Common myeloid progenitor, CD34-positive (primary cell): ENCODE results near the gene TUT1.

Experiments used
- CTCF ChIA-PET: fragments of 350-600 bp; sonication (Branson Sonifier 250); formaldehyde crosslinking; loops from one replicate; lab custom pipeline; 2021; ENCODE audit warnings: antibody characterized with exemption; lab: Charles Lee
- POLR2A ChIA-PET: fragments of 350-600 bp; sonication (Branson Sonifier 250); formaldehyde crosslinking; loops from one replicate; lab custom pipeline; 2021; ENCODE audit warnings: antibody characterized with exemption; lab: Charles Lee
- DNase-seq, 3 donors: peaks; one replicate each; pipeline versions ENCODE4 v3.0.0 to v3.0.0-alpha.2; 2013
- H3K27ac ChIP-seq, 2 experiments: 1 replicate in 1 of 2; 2 replicates in 1 of 2; pipeline ENCODE4 v1.7.0; 2013; ENCODE audit warnings: inconsistent platforms in 2 of 2, low read length in 2 of 2, mild to moderate bottlenecking in 2 of 2, low read depth in 1 of 2, moderate library complexity in 1 of 2; ENCODE audit not compliant: severe bottlenecking in 2 of 2, insufficient read depth in 1 of 2, poor library complexity in 1 of 2
- H3K27me3 ChIP-seq, 5 experiments: replicated peaks in 2 of 5; 1 replicate in 3 of 5; 2 replicates in 2 of 5; pipeline versions ENCODE4 v1.6.1 to v1.7.0; 2013; ENCODE audit warnings: low read length in 4 of 5, mild to moderate bottlenecking in 2 of 5, moderate library complexity in 2 of 5, inconsistent platforms in 1 of 5; ENCODE audit not compliant: insufficient read depth in 5 of 5, control insufficient read depth in 4 of 5
- H3K36me3 ChIP-seq, 4 experiments: 1 replicate in 2 of 4; 2 replicates in 2 of 4; pipeline versions ENCODE4 v1.6.1 to v1.7.0; 2013; ENCODE audit warnings: low read length in 3 of 4, control low read depth in 1 of 4, mild to moderate bottlenecking in 1 of 4; ENCODE audit not compliant: control insufficient read depth in 4 of 4, insufficient read depth in 4 of 4
- H3K4me1 ChIP-seq, 4 experiments: 1 replicate in 3 of 4; 2 replicates in 1 of 4; pipeline versions ENCODE4 v1.6.1 to v1.7.1; 2013; ENCODE audit warnings: low read length in 3 of 4, mild to moderate bottlenecking in 3 of 4, control low read depth in 1 of 4, inconsistent platforms in 1 of 4, moderate library complexity in 1 of 4; ENCODE audit not compliant: control insufficient read depth in 4 of 4, insufficient read depth in 4 of 4; ENCODE audit errors: control extremely low read depth in 1 of 4
- H3K4me3 ChIP-seq, 7 experiments: 1 replicate in 4 of 7; 2 replicates in 3 of 7; pipeline versions ENCODE4 v1.5.1 to v1.7.0; 2013; ENCODE audit warnings: mild to moderate bottlenecking in 7 of 7, low read length in 6 of 7, moderate library complexity in 6 of 7, inconsistent platforms in 2 of 7, low read depth in 2 of 7, control low read depth in 1 of 7; ENCODE audit not compliant: insufficient read depth in 4 of 7, control insufficient read depth in 1 of 7; ENCODE audit errors: extremely low read depth in 1 of 7
- H3K9me3 ChIP-seq, 5 experiments: 1 replicate in 4 of 5; 2 replicates in 1 of 5; pipeline versions ENCODE4 v1.6.1 to v1.7.1; 2013; ENCODE audit warnings: low read length in 4 of 5, mild to moderate bottlenecking in 2 of 5, inconsistent platforms in 1 of 5, low read depth in 1 of 5, moderate library complexity in 1 of 5; ENCODE audit not compliant: control insufficient read depth in 4 of 5, insufficient read depth in 2 of 5; ENCODE audit errors: control extremely low read depth in 1 of 5
- WGBS: methylation state at CpG from one replicate; pipeline ENCODE4 v1.1.5; 2013; ENCODE audit not compliant: insufficient coverage; 5-methylcytosine and 5-hydroxymethylcytosine counted together

TUT1 gene

GRCh38 chr11:62611705-62612365, 20.5 kb upstream of the TUT1 start:
- peaks cover 0 to 51% (median 36%) of the 10 kb centered on the region in 4 experiments for H3K4me1 ChIP-seq
- peak; percentile 70 to 87 (median 83) for DNase-seq

GRCh38 chr11:62610814-62611704, 19.7 kb upstream of the TUT1 start:
- DNase-seq = no peak
- ChIA-PET CTCF (interaction anchor here (0.7 to 5.2 kb wide), 16 partner anchors 9 to 101 kb away, joined by 3 to 62 read pairs (median 4); partner anchors contain the start of genes B3GAT3, C11orf98, CSKMT and INTS5), POLR2A (interaction anchor here (0.7 to 3.4 kb wide), 5 partner anchors 9 to 54 kb away, joined by 3 to 10 read pairs (median 4); partner anchors contain the start of genes B3GAT3, C11orf98, CSKMT and INTS5)
- Histone ChIP-seq H3K9me3 (no peaks in the 10 kb centered on the region), H3K27ac (peak overlapping the region; percentile 46 to 87), H3K27me3 (no peaks in the 10 kb centered on the region), H3K4me3 (peak overlapping the region; percentile 52 to 94 (median 79)), H3K4me1 (peaks cover 0 to 51% (median 36%) of the 10 kb centered on the region in 4 experiments), H3K36me3 (peaks cover 4 to 51% (median 29%) of the 10 kb centered on the region in 4 experiments)
- WGBS = 84% methylated on average over 13 of the region's 28 CpGs

More at GRCh38 chr11:62611705-62612365, 20.5 kb upstream of the TUT1 start:
- Histone ChIP-seq H3K4me3 (peak overlapping the region; percentile 52 to 94 (median 79)), H3K27ac (peak overlapping the region; percentile 46 to 87), H3K36me3 (peaks cover 4 to 54% (median 31%) of the 10 kb centered on the region in 4 experiments), H3K9me3 (no peaks in the 10 kb centered on the region), H3K27me3 (no peaks in the 10 kb centered on the region)
- ChIA-PET CTCF (interaction anchor here (1.0 to 5.2 kb wide), 16 partner anchors 9 to 90 kb away, joined by 3 to 62 read pairs (median 4); partner anchors contain the start of genes B3GAT3, INTS5, LRRN4CL and MTA2), POLR2A (interaction anchor here (0.7 to 3.4 kb wide), 6 partner anchors 9 to 229 kb away, joined by 3 to 10 read pairs (median 4); partner anchors contain the start of genes B3GAT3, C11orf98, CSKMT and INTS5)
- WGBS = 2% methylated on average over 29 of the region's 34 CpGs

GRCh38 chr11:62610403-62610802, 19.1 kb upstream of the TUT1 start:
- Histone ChIP-seq H3K9me3 (no peaks in the 10 kb centered on the region), H3K36me3 (peaks cover 4 to 52% (median 34%) of the 10 kb centered on the region in 4 experiments), H3K4me1 (peaks cover 0 to 51% (median 36%) of the 10 kb centered on the region in 4 experiments), H3K27me3 (no peaks in the 10 kb centered on the region), H3K27ac (peak overlapping the region in 1 of 2 experiments; percentile 87), H3K4me3 (no peak overlapping the region)
- no peak for DNase-seq
- POLR2A ChIA-PET = no interaction called here
- CTCF ChIA-PET = interaction anchor here (0.7 to 5.2 kb wide), 9 partner anchors 11 to 108 kb away, joined by 3 to 62 read pairs (median 6); partner anchors contain the start of genes B3GAT3, C11orf98, CSKMT and TUT1
- 100% methylated on average over 6 of the region's 6 CpGs for WGBS

GRCh38 chr11:62608776-62609175, 17.5 kb upstream of the TUT1 start:
- Histone ChIP-seq H3K27ac (no peak overlapping the region), H3K4me3 (no peak overlapping the region), H3K27me3 (no peaks in the 10 kb centered on the region), H3K4me1 (peaks cover 0 to 49% (median 34%) of the 10 kb centered on the region in 4 experiments), H3K9me3 (no peaks in the 10 kb centered on the region), H3K36me3 (peaks cover 4 to 57% (median 39%) of the 10 kb centered on the region in 4 experiments)
- no peak for DNase-seq
- CTCF ChIA-PET = interaction anchor here (1.1 to 5.2 kb wide), 4 partner anchors 10 to 85 kb away, joined by 4 to 62 read pairs (median 6); partner anchors contain the start of genes C11orf98, CSKMT and TUT1
- 99% methylated on average over 12 of the region's 12 CpGs for WGBS
- POLR2A ChIA-PET = no interaction called here

- POLR2A ChIA-PET = no interaction called here
- peaks cover 4 to 67% (median 44%) of the 10 kb centered on the region in 4 experiments for H3K36me3 ChIP-seq
- no peak overlapping the region for H3K27ac ChIP-seq
- no peaks in the 10 kb centered on the region for H3K9me3 ChIP-seq
- H3K4me1 ChIP-seq = peaks cover 0 to 50% (median 32%) of the 10 kb centered on the region in 4 experiments
- whole genome bisulfite sequencing = 84% methylated on average over 4 of the region's 4 CpGs
- no peaks in the 10 kb centered on the region for H3K27me3 ChIP-seq
- no peak for DNase-seq
- CTCF ChIA-PET = interaction anchor here (0.9 to 5.2 kb wide), 3 partner anchors 11 to 37 kb away, joined by 3 to 62 read pairs (median 4); partner anchors contain the start of gene TUT1
- H3K4me3 ChIP-seq = no peak overlapping the region
Observed at GRCh38 chr11:62607714-62608113, 16.4 kb upstream of the TUT1 start.

GRCh38 chr11:62605902-62606301, 14.6 kb upstream of the TUT1 start:
- Histone ChIP-seq H3K4me3 (no peak overlapping the region), H3K27ac (no peak overlapping the region), H3K36me3 (peaks cover 4 to 70% (median 45%) of the 10 kb centered on the region in 4 experiments), H3K4me1 (peaks cover 0 to 44% (median 27%) of the 10 kb centered on the region in 4 experiments), H3K27me3 (no peaks in the 10 kb centered on the region), H3K9me3 (no peaks in the 10 kb centered on the region)
- 97% methylated on average over 13 of the region's 15 CpGs for WGBS
- POLR2A ChIA-PET = no interaction called here
- DNase-seq = no peak
- CTCF ChIA-PET = interaction anchor here (0.9 to 4.1 kb wide), 3 partner anchors 14 to 35 kb away, joined by 3 to 21 read pairs (median 4); partner anchors contain the start of gene TUT1
